SU-DHL-6 (cell line): ENCODE measurements around the gene ST6GALNAC3.

Experiments
- H2AFZ ChIP-seq: fragments of 200-600 bp; sonication (generic); 2 replicates; pipeline ENCODE4 v1.6.1; 2014; ENCODE audit warnings: low read depth, mild to moderate bottlenecking, moderate library complexity, mixed read lengths, antibody characterized with exemption, low read length; ENCODE audit not compliant: severe bottlenecking
- H3F3A ChIP-seq: fragments of 200-600 bp; shearing (Covaris generic); 2 replicates; pipeline ENCODE4 v1.6.0; 2016; ENCODE audit warnings: antibody characterized with exemption, mild to moderate bottlenecking; ENCODE audit not compliant: insufficient read depth
- H3K27ac ChIP-seq: fragments of 200-600 bp; sonication (generic); 2 replicates; pipeline ENCODE4 v1.5.1; 2016; ENCODE audit warnings: low read depth, mild to moderate bottlenecking, low read length, moderate library complexity, mixed read lengths
- H3K27me3 ChIP-seq: fragments of 200-600 bp; sonication (generic), shearing (Covaris generic); 2 replicates; pipeline ENCODE4 v1.6.0; 2014; ENCODE audit warnings: mild to moderate bottlenecking, low read length
- H3K36me3 ChIP-seq: fragments of 200-600 bp; sonication (generic); 2 replicates; pipeline ENCODE4 v1.6.1; 2014; ENCODE audit warnings: mild to moderate bottlenecking, low read length, mixed read lengths
- H3K4me2 ChIP-seq: fragments of 300-600, 200-600 bp; shearing (Covaris generic), sonication (generic); 2 replicates; pipeline ENCODE4 v1.6.0; 2014; ENCODE audit warnings: low read length, low read depth, mild to moderate bottlenecking; ENCODE audit not compliant: poor library complexity, severe bottlenecking
- H3K4me3 ChIP-seq: fragments of 200-600 bp; sonication (generic); 2 replicates; pipeline ENCODE4 v1.5.1; 2014; ENCODE audit warnings: antibody characterized with exemption, low read length, mild to moderate bottlenecking, mixed read lengths; ENCODE audit not compliant: insufficient read depth, poor library complexity, severe bottlenecking
- H3K79me2 ChIP-seq: fragments of 200-600 bp; sonication (generic); 2 replicates; pipeline ENCODE4 v1.6.1; 2014; ENCODE audit warnings: mild to moderate bottlenecking, low read length, moderate library complexity; ENCODE audit not compliant: insufficient read depth
- H3K9ac ChIP-seq: fragments of 200-600 bp; sonication (generic); 2 replicates; pipeline ENCODE4 v1.7.0; 2014; ENCODE audit warnings: mild to moderate bottlenecking, low read length
- H3K9me2 ChIP-seq: fragments of 200-600 bp; sonication (generic); replicated peaks from 2 replicates; pipeline ENCODE4 v1.6.1; 2014; ENCODE audit warnings: low read length; ENCODE audit not compliant: insufficient read depth
- H3K9me3 ChIP-seq: fragments of 200-600 bp; sonication (generic); 2 replicates; pipeline ENCODE4 v1.6.1; 2014; ENCODE audit warnings: low read length, mixed read lengths; ENCODE audit not compliant: insufficient read depth
- H4K20me1 ChIP-seq: fragments of 200-600 bp; sonication (generic); 2 replicates; pipeline ENCODE4 v1.6.1; 2014; ENCODE audit warnings: low read depth, mild to moderate bottlenecking, antibody characterized with exemption, low read length, moderate library complexity, mixed read lengths
- CTCF ChIP-seq: fragments of 200-600 bp; sonication (generic); IDR thresholded peaks from one replicate; pipeline ENCODE4 v1.5.1; 2017; ENCODE audit warnings: antibody characterized with exemption, mild to moderate bottlenecking, low read length, moderate library complexity; ENCODE audit not compliant: insufficient read depth, poor library complexity, severe bottlenecking
- EZH2phosphoT487 ChIP-seq: fragments of 200-600 bp; sonication (generic), shearing (Covaris generic); conservative IDR thresholded peaks from 2 replicates; pipeline ENCODE4 v1.6.1; 2018; ENCODE audit warnings: mild to moderate bottlenecking, antibody characterized with exemption, low read length, moderate library complexity, mixed read lengths

ST6GALNAC3 gene

GRCh38 chr1:76038287-76039004 is 36.1 kb upstream of the ST6GALNAC3 start:
- no peak overlapping the region for H3K4me3 ChIP-seq
- no peaks in the 10 kb centered on the region for H3F3A ChIP-seq
- no peaks in the 10 kb centered on the region for H3K79me2 ChIP-seq
- H2AFZ ChIP-seq: no peak overlapping the region
- H3K9me3 ChIP-seq: no peaks in the 10 kb centered on the region
- H3K27me3 ChIP-seq: no peaks in the 10 kb centered on the region
- no peak overlapping the region for H3K27ac ChIP-seq
- H3K9ac ChIP-seq: no peak overlapping the region
- no peak overlapping the region for H3K4me2 ChIP-seq
- no peaks in the 10 kb centered on the region for H3K36me3 ChIP-seq
- no peaks in the 10 kb centered on the region for H3K9me2 ChIP-seq
- no peaks in the 10 kb centered on the region for H4K20me1 ChIP-seq
- no peak for TF ChIP-seq CTCF
- TF ChIP-seq EZH2phosphoT487: no peak

- Histone ChIP-seq H3K27ac (no peak overlapping the region), H2AFZ (no peak overlapping the region), H3K9ac (no peak overlapping the region), H3K4me3 (no peak overlapping the region), H3F3A (no peaks in the 10 kb centered on the region), H3K27me3 (no peaks in the 10 kb centered on the region), H3K36me3 (no peaks in the 10 kb centered on the region), H3K79me2 (no peaks in the 10 kb centered on the region), H4K20me1 (no peaks in the 10 kb centered on the region), H3K9me3 (no peaks in the 10 kb centered on the region), H3K9me2 (no peaks in the 10 kb centered on the region), H3K4me2 (no peak overlapping the region)
- TF ChIP-seq EZH2phosphoT487 (no peak), CTCF (no peak)
Measured at GRCh38 chr1:76046149-76046548, 28.4 kb upstream of the ST6GALNAC3 start.

GRCh38 chr1:76048219-76048618 is 26.3 kb upstream of the ST6GALNAC3 start:
- H3K36me3 ChIP-seq: no peaks in the 10 kb centered on the region
- H3K9me3 ChIP-seq: no peaks in the 10 kb centered on the region
- no peak overlapping the region for H3K27ac ChIP-seq
- no peaks in the 10 kb centered on the region for H4K20me1 ChIP-seq
- no peaks in the 10 kb centered on the region for H3K79me2 ChIP-seq
- no peak overlapping the region for H3K4me3 ChIP-seq
- no peaks in the 10 kb centered on the region for H3F3A ChIP-seq
- no peak overlapping the region for H3K4me2 ChIP-seq
- H2AFZ ChIP-seq: no peak overlapping the region
- no peak overlapping the region for H3K9ac ChIP-seq
- no peaks in the 10 kb centered on the region for H3K27me3 ChIP-seq
- no peaks in the 10 kb centered on the region for H3K9me2 ChIP-seq
- TF ChIP-seq EZH2phosphoT487: no peak
- no peak for TF ChIP-seq CTCF
